HG02588 (cell line): ENCODE results near the gene ZNF557.

ENCODE experiments used
- ATAC-seq: cut with Tn5 transposase; IDR thresholded peaks from one replicate; pipeline ENCODE4 v1.9.1; 2021; ENCODE audit warnings: mild to moderate bottlenecking, moderate library complexity; ENCODE audit not compliant: unreplicated experiment

ZNF557 gene

GRCh38 chr19:7124782-7125181 lies 55.3 kb downstream of the ZNF557 start:
- no peak for ATAC-seq

- no peak for ATAC-seq
Measured at GRCh38 chr19:7125221-7125620, 55.7 kb downstream of the ZNF557 start.

- ATAC-seq, result no peak
Measured at GRCh38 chr19:7126132-7126531, 56.6 kb downstream of the ZNF557 start.

GRCh38 chr19:7130043-7130442 lies 60.5 kb downstream of the ZNF557 start:
- ATAC-seq, result no peak

GRCh38 chr19:7132054-7132453 lies 62.6 kb downstream of the ZNF557 start:
- no peak for ATAC-seq

GRCh38 chr19:7137120-7137519 lies 67.6 kb downstream of the ZNF557 start:
- no peak for ATAC-seq
